GM15510 (cell line): ENCODE data around the gene TCTA.

ENCODE experiments used
- POLR2A ChIP-seq: IDR thresholded peaks from 3 replicates; pipeline ENCODE4 v1.6.1; 2011; ENCODE audit warnings: borderline replicate concordance; ENCODE audit not compliant: insufficient read length; ENCODE audit errors: extremely low read depth

TCTA gene

DNA sequence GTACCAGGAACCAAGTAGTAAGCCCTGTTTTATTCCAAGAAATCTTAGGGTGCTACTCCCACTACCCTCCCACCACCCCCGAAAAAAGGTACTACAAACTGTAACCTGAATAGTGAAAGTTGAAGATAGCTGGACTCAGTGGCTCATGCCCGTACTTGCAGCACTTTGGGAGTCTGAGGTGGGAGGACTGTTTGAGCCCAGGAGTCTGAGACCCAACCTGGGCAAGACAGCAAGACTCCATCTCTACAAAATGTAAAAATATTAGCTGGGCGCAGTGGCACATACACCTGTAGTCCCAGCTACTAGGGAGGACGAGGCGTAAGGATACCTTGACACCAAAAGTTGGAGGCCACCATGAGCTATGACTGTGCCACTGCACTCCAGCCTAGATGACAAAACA is 8.3 kb upstream of the TCTA start:
- TF ChIP-seq POLR2A = no peak

DNA sequence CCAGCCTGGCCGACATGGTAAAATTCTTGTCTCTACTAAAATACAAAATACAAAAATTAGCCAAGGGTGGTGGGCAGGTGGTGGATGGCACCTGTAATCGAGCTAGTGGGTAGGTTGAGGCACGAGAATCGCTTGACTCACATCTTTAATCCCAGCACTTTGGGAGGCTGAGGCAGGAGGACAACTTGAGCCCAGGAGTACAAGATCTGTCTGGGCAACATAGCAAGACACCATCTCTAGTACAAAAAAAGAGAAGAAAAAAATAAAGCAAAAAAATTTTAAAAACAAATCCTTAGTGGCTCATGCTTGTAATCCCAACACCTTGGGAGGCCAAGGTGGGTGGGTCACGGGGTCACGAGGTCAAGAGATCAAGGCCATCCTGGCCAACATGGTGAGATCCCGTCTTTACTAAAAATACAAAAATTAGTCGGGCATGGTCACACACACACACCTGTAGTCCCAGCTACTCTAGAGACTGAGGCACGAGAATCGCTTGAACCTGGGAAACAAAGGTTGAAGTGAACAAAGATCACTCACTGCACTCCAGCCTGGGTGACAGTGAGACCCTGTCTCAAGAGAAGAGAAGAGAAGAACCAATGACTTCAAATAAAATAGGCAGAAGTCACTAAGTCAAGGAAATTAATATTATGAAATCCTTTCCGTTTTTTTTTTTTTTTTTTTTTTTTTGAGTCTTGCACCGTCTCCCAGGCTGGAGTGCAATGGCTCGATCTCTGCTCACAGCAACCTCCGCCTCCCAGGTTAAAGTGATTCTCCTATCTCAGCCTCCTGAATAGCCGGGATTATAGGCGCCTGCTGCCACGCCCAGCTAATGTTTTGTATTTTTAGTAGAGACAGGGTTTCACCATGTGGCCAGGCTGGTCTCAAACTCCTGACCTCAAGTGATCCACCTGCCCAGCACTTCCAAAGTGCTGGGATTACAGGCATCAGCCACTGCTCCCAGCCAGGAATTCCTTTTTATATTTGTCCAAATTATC is 5.4 kb upstream of the TCTA start:
- no peak for TF ChIP-seq POLR2A

DNA sequence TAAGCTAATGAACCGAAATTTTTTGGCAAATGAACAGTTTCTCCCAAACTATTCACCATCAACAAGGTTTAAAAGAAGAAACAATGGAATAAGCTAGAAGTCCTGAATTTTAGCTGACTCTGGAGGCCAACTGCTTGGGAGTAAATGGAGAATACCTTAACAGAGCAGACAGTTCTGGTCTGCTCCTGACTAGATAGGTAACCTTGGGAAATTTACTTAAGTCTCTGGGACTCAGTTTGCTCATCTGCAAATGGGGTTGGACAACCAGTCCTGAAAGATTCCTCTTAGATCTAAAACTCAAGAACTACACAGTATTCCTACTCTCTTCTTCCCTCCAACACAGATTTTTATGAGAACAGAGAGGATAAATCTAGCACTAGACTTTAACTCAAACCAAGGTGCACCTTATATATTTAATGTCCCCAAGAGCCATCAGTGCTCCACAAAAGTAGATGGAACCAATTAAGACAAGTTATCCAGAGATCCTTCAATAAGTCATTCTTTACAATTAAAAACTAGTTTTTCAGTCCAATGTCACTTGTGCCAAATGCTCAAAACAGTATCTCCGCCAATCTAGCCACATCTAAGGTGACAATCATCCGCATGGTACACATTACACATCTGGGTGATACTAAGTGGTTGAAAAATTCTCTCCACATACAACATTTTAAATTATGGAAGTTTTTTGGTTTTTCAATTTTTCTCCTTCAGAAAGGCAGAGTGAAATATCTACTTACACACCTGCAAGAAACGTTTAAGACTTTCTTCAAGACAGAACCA is 2.0 kb upstream of the TCTA start:
- TF ChIP-seq POLR2A = no peak

DNA sequence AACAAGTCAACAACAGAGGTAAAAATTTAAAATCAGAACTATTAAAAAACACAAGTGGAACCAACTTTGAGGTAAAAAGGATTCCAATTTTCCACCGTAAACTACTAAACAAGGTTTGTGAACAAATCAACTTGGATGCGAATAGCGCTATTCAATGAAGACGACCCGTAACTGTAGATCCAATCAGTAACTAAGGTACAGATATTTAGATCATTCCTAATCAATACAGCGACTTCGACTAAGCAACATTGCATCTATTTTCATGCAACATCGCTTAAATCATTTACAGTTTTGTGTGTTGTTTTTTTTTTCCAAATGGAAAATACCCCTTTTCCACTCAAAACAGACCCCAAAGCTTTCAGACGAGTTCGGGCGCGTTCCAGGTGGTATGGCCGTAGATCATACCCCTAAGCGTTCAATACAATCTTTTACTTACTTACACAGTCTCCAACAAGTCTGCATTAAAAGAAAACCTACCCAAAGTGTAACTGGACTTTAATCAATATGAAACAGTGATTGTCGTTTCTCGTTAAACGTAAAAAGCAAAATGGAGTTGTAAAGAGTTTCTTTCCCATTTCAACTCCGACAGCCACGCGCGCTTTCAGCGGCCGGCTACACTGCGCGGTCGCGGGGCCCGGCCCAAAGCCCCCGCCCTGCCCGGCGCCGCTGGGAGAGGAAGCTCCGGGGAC is 1.2 kb upstream of the TCTA start:
- no peak for TF ChIP-seq POLR2A

DNA sequence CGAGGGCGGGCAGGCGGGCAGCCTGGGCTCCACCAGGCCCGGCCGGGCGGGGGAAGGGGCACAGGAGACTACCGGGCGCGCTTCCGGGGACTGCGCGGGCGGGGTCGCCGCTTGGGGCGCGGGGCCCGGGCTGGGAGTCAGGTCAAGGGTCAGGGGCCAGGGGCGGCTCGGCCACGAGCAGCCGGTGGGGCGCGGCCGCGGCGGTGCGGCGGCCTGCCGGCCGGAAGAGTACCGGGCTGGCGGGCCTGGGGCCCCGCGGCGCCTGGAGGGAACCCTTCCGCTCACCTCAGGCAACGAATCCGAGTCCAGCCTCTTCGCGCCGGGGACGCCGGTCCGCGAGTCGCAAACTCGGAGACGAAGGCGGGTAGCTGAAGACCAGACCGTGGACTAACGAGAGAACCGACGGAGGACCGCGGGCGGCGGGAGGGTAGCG is 672 bp upstream of the TCTA start:
- TF ChIP-seq POLR2A = no peak

DNA sequence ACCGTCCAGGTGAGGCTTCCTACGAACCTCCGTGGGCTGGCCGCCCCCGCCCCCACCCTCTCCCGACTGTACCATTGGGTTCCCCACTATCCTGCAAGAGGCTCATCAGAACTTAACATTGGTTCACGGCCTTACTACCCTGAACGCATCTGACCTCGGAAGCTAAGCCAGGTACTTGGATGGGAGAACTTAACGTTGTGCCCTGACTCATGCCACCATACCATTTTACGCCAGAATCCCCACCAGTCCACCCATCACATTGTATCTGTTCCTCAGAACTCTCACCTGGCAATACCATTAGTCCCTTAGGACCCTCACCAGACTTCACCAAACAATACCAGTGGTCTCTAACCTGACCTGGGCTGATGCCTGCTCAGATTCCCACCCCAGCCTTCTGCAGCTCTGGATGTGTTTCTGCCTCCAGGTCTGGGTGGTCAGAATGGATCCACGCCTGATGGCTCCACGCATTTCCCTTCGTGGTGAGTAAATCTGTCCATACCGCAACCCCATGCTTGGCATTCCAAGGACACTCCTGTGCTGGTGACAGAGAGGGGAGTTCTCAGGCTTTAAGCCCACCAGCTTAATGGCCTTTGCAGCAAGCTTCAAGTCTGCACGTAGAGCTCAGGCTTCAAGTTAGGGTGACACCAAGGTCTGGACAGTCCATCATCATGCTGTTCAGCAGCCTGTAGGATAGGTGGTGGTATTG is 562 bp downstream of the TCTA start:
- TF ChIP-seq POLR2A = no peak

DNA sequence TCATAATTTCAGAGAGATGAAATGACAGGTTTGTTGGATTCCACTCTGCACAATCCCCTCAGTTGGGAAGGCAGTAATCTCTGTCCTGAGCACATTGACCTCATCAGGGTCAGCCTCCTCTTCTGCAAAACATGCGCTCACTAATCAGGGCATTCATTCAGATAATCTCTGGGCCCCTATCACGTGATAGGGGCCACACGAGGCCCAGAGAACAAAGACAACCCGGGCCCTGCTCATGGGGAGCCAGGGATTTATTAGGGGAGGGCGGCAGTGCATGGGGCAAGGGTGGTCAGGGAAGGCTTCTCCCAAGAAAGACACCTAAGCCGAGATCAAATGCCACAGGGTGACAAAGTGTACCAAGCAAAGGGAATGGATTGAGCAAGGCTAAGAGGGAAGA is 1.1 kb downstream of the TCTA start:
- no peak for TF ChIP-seq POLR2A

DNA sequence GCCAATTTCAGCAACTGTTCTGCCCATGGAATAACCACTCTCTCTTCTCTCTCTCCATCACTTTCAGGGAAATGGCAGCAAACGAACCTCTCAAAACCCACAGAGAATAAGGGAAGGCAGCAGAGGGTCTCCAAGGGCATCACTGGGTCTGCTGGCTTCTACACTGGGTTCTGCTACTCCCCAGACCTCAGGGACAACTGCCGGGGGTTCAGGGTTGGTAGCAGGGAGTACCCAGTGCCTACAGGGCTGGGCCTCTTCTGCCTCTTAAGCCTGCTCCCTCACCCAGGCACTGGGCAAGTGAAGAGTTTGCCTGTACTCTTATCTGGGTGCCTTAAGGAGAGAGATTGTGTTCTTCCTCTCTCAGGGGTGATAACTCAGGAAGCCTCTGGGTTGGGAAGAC is 2.5 kb downstream of the TCTA start:
- no peak for TF ChIP-seq POLR2A

DNA sequence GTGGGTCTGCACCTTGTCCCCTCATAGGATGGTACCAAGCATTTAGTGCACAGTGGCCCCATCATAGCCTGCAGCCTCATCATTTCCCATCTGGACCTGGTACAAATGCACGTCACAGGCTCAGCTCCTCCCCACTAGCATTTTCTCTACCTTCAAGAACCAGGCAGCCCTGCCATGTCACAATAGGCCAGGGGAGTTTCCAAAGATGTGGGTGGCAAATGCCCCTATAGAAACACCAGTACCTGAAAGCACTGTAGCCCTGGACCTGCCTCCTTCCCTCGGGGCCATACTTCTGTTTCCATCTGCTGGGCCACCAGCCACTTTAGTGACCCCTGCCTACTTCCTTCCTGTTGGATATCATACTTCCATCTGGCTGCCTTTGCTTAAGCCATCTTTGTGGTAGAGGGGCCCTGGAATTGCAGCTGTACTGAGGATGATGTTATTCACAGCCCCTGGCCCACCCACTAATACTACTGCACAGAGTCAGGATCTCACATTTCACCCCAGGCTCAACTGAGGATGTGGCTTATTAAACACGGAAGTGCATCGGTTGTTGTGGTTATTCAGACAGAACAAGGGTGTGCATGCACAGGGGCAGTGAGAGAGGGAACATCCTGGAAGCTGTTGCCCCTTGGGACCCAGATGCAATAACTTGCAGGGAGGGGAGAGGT is 3.8 kb downstream of the TCTA start:
- TF ChIP-seq POLR2A = no peak

DNA sequence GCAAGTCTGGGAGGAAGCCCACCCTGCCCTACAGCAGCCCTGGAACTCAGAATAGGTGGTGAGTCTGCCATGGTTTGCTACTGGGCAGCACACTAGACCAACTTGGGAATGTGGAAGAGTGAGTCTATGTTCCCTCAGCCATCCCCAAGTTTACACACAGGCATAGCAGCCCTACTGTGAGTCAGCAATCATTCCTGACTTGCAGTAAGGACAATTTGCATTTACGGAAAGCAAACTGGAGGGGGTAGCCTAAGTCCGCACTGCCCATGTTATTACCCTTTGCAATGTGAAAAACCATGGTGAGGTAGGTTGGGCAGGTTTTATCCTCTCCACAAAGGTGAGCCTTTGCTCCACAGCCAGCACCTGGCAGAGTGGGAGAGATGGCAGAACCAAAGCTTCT is 4.6 kb downstream of the TCTA start:
- no peak for TF ChIP-seq POLR2A

DNA sequence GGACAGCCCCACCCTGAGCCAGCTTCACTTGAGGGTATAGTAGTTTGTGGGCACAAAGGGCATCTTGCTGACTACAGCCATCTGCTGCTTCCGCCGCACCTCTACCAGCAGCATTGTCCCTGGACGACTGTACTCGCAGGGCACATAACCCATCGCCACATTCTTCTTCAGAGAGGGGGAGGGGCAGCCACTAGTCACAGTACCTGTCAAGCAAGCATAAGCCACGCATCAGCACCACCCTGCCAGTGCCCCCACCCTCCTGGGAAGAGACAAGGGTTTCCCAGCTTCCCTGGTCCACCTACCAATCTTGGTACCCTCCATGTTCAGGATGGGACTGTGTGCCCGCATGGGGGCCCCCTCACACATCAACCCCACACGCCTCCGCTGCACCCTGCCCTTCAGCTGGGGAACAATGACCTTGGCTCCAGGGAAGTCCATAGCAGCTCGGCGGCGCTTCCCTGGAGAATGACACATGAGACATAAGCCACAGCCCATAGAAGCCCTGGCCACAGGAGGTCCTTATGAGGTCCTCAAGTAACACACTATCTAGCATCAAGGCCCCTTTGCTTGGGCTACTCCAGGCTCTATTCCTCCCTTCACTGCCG is 5.4 kb downstream of the TCTA start:
- TF ChIP-seq POLR2A = no peak

DNA sequence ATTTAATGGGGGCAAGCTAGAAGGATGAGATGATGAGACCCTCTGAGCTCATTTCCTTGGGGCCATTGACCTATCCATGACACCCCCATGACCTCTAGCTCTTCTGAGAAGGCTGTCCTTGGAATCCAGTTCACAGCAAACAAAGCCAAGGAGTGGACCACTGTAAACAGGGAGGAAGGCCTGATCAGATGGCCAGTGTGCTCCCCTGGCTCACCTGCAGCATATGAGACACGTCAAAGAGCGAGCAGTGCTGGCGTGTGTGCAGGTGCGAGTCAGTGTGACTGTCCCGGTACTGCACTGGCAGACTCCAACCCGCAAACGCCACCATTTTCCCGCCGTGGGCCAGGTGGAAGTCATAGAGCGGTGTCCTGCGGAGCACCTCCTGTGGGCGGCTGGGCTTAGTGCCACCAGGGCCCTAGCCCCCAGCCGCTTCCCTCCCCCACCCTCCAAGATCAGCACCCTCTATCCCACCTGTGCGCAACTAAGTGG is 9.7 kb downstream of the TCTA start:
- no peak for TF ChIP-seq POLR2A
